AG10803 (cell line): ENCODE measurements around the gene PACC1.
A peak's percentile ranks its signal among the peaks of the same experiment; 100 is the strongest.

Experiments
- DNase-seq: peaks from one replicate; pipeline ENCODE4 v3.0.0; 2010; ENCODE audit warnings: low read depth
- H3K4me3 ChIP-seq: 2 replicates; pipeline ENCODE4 v1.5.1; 2011; ENCODE audit warnings: mild to moderate bottlenecking, low read length, control low read depth
- CTCF ChIP-seq: conservative IDR thresholded peaks from 2 replicates; pipeline ENCODE4 v1.5.1; 2011; ENCODE audit warnings: mild to moderate bottlenecking, low read length, control low read depth, inconsistent platforms

PACC1 gene

GRCh38 chr1:212388985-212389716 lies 25.5 kb downstream of the PACC1 start:
- DNase-seq: no peak
- TF ChIP-seq CTCF: no peak
- no peak overlapping the region for H3K4me3 ChIP-seq

- DNase-seq: no peak
- TF ChIP-seq CTCF: no peak
- H3K4me3 ChIP-seq: no peak overlapping the region
These were observed 28.7 kb downstream of the PACC1 start for GRCh38 chr1:212386029-212386428.

DNA sequence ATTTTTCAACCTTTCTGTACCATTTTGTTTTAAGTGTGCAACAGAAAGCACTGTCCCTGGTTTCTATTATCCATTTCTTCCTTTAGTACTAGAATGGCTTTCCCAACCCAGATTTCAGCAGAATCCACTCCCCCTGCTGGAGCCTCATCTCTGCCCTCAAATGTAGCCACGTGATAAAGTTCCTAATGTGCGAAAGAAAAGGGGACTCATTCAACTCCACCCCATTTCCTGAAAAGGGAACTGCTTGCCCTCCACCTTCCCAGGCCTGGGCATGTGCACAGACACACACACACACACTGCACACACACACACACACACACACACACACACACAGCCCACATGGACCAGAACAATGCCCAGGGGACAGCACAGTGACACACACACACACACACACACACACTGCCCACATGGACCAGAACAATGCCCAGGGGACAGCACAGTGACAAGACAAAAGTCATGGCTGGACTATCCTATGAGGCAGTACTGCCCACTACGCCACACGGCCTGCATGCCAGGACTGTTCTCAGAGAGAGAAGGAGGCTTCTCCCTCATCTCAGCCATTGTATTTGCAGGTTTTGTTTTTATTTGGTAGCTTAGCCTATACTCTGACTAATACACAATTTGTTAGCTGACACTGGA lies 33.2 kb downstream of the PACC1 start:
- DNase-seq: no peak
- TF ChIP-seq CTCF: no peak
- no peak overlapping the region for H3K4me3 ChIP-seq

- TF ChIP-seq CTCF: no peak
- H3K4me3 ChIP-seq: no peak overlapping the region
- no peak for DNase-seq
These were observed 35.3 kb downstream of the PACC1 start for GRCh38 chr1:212379366-212379765.

DNA sequence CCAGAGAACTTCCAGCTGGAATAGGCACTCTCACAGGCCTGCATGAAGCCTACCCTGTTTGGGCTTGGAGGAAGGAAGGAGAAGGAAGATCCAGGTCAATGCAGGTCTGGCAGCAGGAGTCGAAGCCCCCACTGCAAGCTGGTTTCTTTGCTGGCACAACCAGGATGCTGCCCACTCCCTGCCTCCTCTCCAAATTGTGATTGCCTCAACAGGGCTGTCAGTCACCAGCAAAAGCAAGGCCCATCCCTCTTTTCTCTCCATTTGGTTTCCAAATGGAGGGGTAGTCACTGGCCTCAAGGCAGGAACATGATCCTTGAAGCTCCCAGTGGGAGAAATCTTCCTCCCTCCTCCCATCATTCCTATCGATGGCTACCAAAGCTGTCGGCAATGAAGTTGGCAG lies 37.0 kb downstream of the PACC1 start:
- H3K4me3 ChIP-seq: no peak overlapping the region
- TF ChIP-seq CTCF: no peak

DNA sequence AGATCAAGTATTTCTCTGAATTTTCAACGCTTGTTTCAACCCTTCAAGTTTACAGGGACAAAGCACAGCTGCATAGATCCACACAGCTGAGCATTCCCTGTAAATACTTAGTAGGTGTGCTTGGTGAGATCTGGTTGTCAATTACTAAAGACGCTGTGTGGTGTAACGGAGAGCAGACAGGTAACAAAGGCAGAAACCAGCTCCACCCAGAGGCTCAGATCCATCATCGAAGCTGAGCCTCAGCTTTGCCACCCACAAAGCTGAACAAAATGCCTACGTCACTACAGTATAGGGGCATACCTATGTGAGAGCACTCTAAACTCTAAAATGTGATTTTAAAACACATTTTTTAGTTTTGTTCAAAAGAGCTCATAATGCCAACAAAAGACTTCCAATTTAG lies 38.7 kb downstream of the PACC1 start:
- no peak overlapping the region for H3K4me3 ChIP-seq
- no peak for DNase-seq
- no peak for TF ChIP-seq CTCF

More for the DNA sequence above, 37.0 kb downstream of the PACC1 start:
- DNase-seq: no peak

- H3K4me3 ChIP-seq: no peak overlapping the region
- TF ChIP-seq CTCF: peak; percentile 99
- DNase-seq: peak; percentile 76
These were observed 46.6 kb downstream of the PACC1 start for GRCh38 chr1:212368073-212368484.
